Mucosa of descending colon (tissue), 3 donors: ENCODE measurements around the gene ZNF584. TPM values are rescaled to one million over a fixed set of nuclear protein-coding genes. Genes with fewer than 3 reads are reported as not detected.

Source experiments
- ATAC-seq: fragments of 200-7000 bp; cut with Tn5 transposase; one replicate; pipeline ENCODE4 v1.9.1; 2020; ENCODE audit warnings: mild to moderate bottlenecking, moderate library complexity
- DNase-seq, 3 donors: peaks; one replicate each; pipeline ENCODE4 v3.0.0-alpha.2; 2020
- H3K36me3 ChIP-seq: fragments of 200-600 bp; one replicate; pipeline ENCODE4 v1.8.0; 2021; ENCODE audit warnings: low read depth, mild to moderate bottlenecking
- H3K4me1 ChIP-seq: fragments of 200-600 bp; one replicate; pipeline ENCODE4 v1.8.0; 2021; ENCODE audit warnings: low read depth, mild to moderate bottlenecking
- H3K4me3 ChIP-seq: fragments of 200-600 bp; one replicate; pipeline ENCODE4 v1.8.0; 2021; ENCODE audit warnings: mild to moderate bottlenecking
- H3K9me3 ChIP-seq: fragments of 200-600 bp; one replicate; pipeline ENCODE4 v1.8.0; 2021; ENCODE audit warnings: mild to moderate bottlenecking
- intact Hi-C, 2 donors: fragments of 100-400 bp; cut with DNase I in 1 of 2; cut with micrococcal nuclease in 1 of 2; formaldehyde crosslinking; loops; one replicate each; pipeline versions ENCODE4 v1.11.0 to v1.11.1; 2022; cut with DNase I, micrococcal nuclease
- microRNA-seq: library from miRNA; unstranded; fragments of <30 nt; microRNA quantifications from one replicate; pipeline ENCODE4, GENCODE V29; 2019
- total RNA-seq, 3 donors: library from RNA; stranded (reverse); fragmentation: NEBNext Ultra II Directional in 2 of 3; extraction: Animal tissue kit (Norgen Biotek cat#: 25700) in 2 of 3; gene quantifications; one replicate each; pipeline versions ENCODE4 v1.2.1 to v1.2.4, GENCODE V29; 2021 to 2023
- TF ChIP-seq, protein P1 (sequence below): fragments of 200-600 bp; IDR thresholded peaks from one replicate; pipeline ENCODE4 v1.8.0; 2022; ENCODE audit warnings: antibody characterized with exemption, mild to moderate bottlenecking
- donor health status: DM: no; HTN: no; CAD: no; lungs with moderate emphysema.
- donor health status: DM: no; HTN: no; CAD: no.
- donor health status: DM: no; HTN: yes; CAD: no.

The ZNF584 gene
- total RNA-seq, 3 donors from 2014 or later = 5.4 to 15.0 (median 6.9) TPM

DNA sequence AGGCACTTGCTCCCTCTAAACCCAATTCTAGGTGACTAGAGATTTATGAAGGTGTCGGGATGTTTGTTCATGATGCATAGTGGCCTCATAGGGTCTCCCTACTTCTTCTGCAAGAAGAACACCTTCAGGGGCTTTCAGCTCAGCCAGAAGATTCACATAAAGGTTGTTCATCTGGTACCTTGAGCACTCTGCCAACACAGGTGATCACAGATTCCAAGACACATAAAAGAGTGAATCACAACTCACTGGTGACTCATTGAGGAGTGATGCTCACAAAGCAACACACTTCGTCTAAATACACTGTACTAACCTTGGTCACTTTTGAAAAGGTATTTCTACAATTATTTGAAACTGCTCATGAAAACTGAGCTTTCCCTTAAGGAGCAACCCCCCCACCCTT is 51.6 kb downstream of the ZNF584 start:
- Histone ChIP-seq H3K36me3 (no peaks in the 10 kb centered on the region), H3K4me1 (no peaks in the 10 kb centered on the region), H3K4me3 (no peak overlapping the region), H3K9me3 (no peaks in the 10 kb centered on the region)
- DNase-seq (no peak), ATAC-seq (no peak)
- intact Hi-C loops = no loop called here
- TF ChIP-seq, protein P1, sequence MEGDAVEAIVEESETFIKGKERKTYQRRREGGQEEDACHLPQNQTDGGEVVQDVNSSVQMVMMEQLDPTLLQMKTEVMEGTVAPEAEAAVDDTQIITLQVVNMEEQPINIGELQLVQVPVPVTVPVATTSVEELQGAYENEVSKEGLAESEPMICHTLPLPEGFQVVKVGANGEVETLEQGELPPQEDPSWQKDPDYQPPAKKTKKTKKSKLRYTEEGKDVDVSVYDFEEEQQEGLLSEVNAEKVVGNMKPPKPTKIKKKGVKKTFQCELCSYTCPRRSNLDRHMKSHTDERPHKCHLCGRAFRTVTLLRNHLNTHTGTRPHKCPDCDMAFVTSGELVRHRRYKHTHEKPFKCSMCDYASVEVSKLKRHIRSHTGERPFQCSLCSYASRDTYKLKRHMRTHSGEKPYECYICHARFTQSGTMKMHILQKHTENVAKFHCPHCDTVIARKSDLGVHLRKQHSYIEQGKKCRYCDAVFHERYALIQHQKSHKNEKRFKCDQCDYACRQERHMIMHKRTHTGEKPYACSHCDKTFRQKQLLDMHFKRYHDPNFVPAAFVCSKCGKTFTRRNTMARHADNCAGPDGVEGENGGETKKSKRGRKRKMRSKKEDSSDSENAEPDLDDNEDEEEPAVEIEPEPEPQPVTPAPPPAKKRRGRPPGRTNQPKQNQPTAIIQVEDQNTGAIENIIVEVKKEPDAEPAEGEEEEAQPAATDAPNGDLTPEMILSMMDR = no peak

DNA sequence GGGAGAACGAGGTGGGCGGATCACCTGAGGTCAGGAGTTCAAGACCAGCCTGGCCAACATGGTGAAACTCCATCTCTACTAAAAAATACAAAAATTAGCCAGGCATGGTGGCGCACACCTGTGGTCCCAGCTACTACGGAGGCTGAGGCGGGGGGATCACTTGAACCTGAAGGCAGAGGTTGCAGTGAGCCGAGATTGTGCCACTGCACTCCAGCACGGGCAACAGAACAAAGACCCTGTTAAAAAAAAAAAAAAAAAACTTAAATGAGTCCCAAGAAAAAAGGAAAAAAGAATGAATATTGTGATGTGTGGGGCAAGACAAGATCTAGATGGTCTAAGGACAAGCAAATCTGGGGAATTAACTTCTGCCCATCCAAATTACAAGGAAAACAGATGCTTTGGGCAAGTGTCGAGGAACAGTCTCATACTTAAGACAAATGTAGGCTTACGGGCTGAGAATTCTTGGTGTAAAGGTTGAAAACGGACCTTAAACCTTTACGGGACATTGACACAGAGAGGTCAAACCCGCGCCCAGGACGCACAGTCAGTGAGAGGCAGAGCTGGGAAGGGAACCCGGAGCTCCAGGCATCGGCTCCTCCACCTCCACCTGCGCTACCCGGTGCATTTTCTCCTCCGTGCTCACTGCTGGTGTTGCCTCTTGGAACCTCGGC is 57.8 kb downstream of the ZNF584 start:
- intact Hi-C loops = no loop called here
- no peaks in the 10 kb centered on the region for H3K36me3 ChIP-seq
- peak overlapping the region; percentile 99 for H3K4me3 ChIP-seq
- DNase-seq = no peak
- TF ChIP-seq, protein P1 = no peak
- no peaks in the 10 kb centered on the region for H3K9me3 ChIP-seq
- peak; percentile 50 for ATAC-seq
- peaks cover 7% of the 10 kb centered on the region for H3K4me1 ChIP-seq

DNA sequence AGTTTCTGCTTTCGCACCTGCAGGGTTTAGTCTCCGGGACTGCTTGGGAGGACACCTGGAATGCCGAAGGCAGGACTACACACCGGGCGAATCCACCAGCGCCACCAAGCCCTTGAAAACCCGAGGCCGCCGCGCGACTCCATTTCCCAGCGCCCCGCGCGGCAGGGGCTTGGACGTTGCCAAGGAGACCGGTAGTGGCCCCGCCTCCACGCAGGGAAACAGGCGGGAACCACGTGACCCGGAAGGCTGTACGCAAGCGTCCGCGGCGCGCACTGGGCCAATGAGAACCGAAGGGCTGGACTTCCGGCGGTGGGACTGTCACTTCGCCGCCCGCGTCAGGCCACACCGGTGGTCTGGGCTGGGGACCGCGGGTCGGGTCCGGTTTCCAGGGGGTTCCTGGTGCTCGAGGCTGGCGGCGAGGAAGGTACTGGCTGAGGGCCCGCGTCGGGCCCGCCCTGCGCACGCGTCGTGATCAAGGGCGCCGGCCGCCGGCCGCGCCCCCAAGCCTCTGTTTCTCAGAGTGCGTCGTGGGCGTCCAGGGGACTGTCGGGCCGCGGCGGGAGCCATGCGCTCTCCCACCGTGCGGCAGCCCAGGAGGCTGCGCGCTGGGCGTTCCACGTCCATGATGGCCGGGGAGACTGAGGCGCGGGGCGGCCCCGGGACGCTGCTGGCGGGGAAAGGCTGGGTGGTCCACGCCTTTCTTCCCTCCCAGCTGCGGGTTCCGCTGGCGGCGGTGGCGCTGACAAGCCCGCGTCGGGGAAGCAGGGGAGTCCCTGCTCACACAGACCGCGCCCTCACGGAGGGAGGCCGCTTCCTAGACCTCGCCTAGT is 58.5 kb downstream of the ZNF584 start, which contains the start of gene ZNF324:
ZNF324 (plus strand) TSS at position 321 of the 830 bp plus-strand sequence. CDS start 2,106 bp downstream, outside the sequence.
- ATAC-seq (peak; percentile 99), DNase-seq (peak; percentile 99)
- intact Hi-C loops = no loop called here
- TF ChIP-seq, protein P1 = peak; percentile 8
- peaks cover 7% of the 10 kb centered on the region for H3K4me1 ChIP-seq
- H3K36me3 ChIP-seq = no peaks in the 10 kb centered on the region
- H3K9me3 ChIP-seq = no peaks in the 10 kb centered on the region
- H3K4me3 ChIP-seq = peak within 1 kb of the TSS; percentile 99

Small RNA genes lying within 50 kb of the gene (microRNA-seq; reads per million reads assigned to microRNA genes)
- gene MIR4754 = not detected

Other genes with a start within 250 kb of the ZNF584 start
- 10 to 100 TPM; 13.3 to 26.6 (median 20.5) TPM for gene ZNF274, start 225.6 kb upstream of the ZNF584 start, total RNA-seq
- gene ZNF544, start 179.7 kb upstream of the ZNF584 start, total RNA-seq = 10 to 100 TPM; 12.1 to 30.5 (median 27.6) TPM
- 1 to 10 TPM; 3.6 to 7.9 (median 3.8) TPM for gene ZNF8, start 129.7 kb upstream of the ZNF584 start, total RNA-seq
- gene ERVK3-1, start 103.3 kb upstream of the ZNF584 start, total RNA-seq = 10 to 100 TPM; 25.0 to 31.7 (median 30.0) TPM
- 1 to 10 TPM; 2.4 to 5.4 (median 3.2) TPM for gene ZSCAN22, start 81.7 kb upstream of the ZNF584 start, total RNA-seq
- 1 to 10 TPM; 2.0 to 3.7 (median 2.7) TPM for gene A1BG, start 55.2 kb upstream of the ZNF584 start, total RNA-seq
- 1 to 10 TPM; 1.1 to 1.9 (median 1.2) TPM for gene ZNF497, start 45.9 kb upstream of the ZNF584 start, total RNA-seq
- 1 to 10 TPM; 1.5 to 3.3 (median 2.5) TPM for gene ZNF837, start 27.6 kb upstream of the ZNF584 start, total RNA-seq
- 100 to 1,000 TPM; 692 to 768 (median 754) TPM for gene RPS5, start 21.4 kb upstream of the ZNF584 start, total RNA-seq
- not detected for gene RNF225, start 13.0 kb upstream of the ZNF584 start, total RNA-seq
- gene ZNF132, start 31.5 kb downstream of the ZNF584 start, total RNA-seq = 1 to 10 TPM; 1.5 to 9.8 (median 5.6) TPM
- 1 to 10 TPM; 5.3 to 8.2 (median 6.8) TPM for gene ZNF324B, start 43.0 kb downstream of the ZNF584 start, total RNA-seq
- gene ZNF324, start 58.4 kb downstream of the ZNF584 start, total RNA-seq = 10 to 100 TPM; 10.1 to 14.8 (median 12.9) TPM
- 10 to 100 TPM in 2 of 3 donors, 1 to 10 TPM in 1; 9.4 to 12.6 (median 10.6) TPM for gene ZNF446, start 67.7 kb downstream of the ZNF584 start, total RNA-seq
- gene SLC27A5, start 103.3 kb downstream of the ZNF584 start, total RNA-seq = 1 to 10 TPM; 1.6 to 7.1 (median 3.9) TPM
- gene ZBTB45, start 111.2 kb downstream of the ZNF584 start, total RNA-seq = 10 to 100 TPM; 12.1 to 16.7 (median 13.4) TPM
- gene TRIM28, start 135.4 kb downstream of the ZNF584 start, total RNA-seq = 100 to 1,000 TPM; 180 to 308 (median 202) TPM
- gene CHMP2A, start 146.5 kb downstream of the ZNF584 start, total RNA-seq = 100 to 1,000 TPM; 125 to 231 (median 195) TPM
- 100 to 1,000 TPM in 1 of 3 donors, 10 to 100 TPM in 2; 49.4 to 101 (median 66.7) TPM for gene UBE2M, start 150.0 kb downstream of the ZNF584 start, total RNA-seq
- gene MZF1, start 164.7 kb downstream of the ZNF584 start, total RNA-seq = 10 to 100 TPM; 30.4 to 43.3 (median 36.1) TPM